Activated CD4-positive, alpha-beta memory T cell treated with anti-CD3 and anti-CD28 coated beads, Interleukin-2, amount 10 ng/mL, durations not matched to agents 7 days and 5 days (primary cell): ENCODE data around the gene ZBTB49. TPM values are rescaled to one million over a fixed set of nuclear protein-coding genes. Genes with fewer than 3 reads are reported as not detected.

Experiments
- CTCF ChIA-PET: fragments of 350-600 bp; sonication (Branson Sonifier 250); formaldehyde crosslinking; loops from one replicate; lab custom pipeline; 2021; ENCODE audit warnings: antibody characterized with exemption, inconsistent platforms; lab: Charles Lee
- POLR2A ChIA-PET: fragments of 350-600 bp; sonication (Branson Sonifier 250); formaldehyde crosslinking; loops from one replicate; lab custom pipeline; 2021; ENCODE audit warnings: antibody characterized with exemption; lab: Charles Lee
- DNase-seq: peaks from one replicate; pipeline ENCODE4 v3.0.0-alpha.2; 2020
- H3K27ac Mint-ChIP-seq: one replicate; pipeline ENCODE4 v1.8.0; 2021; ENCODE audit warnings: mild to moderate bottlenecking, mixed read lengths
- H3K27me3 Mint-ChIP-seq: one replicate; pipeline ENCODE4 v1.8.0; 2021; ENCODE audit warnings: mixed read lengths
- H3K36me3 Mint-ChIP-seq: one replicate; pipeline ENCODE4 v1.8.0; 2021; ENCODE audit warnings: low read depth, mixed read lengths
- H3K4me1 Mint-ChIP-seq: one replicate; pipeline ENCODE4 v1.8.0; 2021; ENCODE audit warnings: mixed read lengths
- H3K4me3 Mint-ChIP-seq: one replicate; pipeline ENCODE4 v1.8.0; 2021; ENCODE audit warnings: mild to moderate bottlenecking, mixed read lengths
- H3K9me3 Mint-ChIP-seq: one replicate; pipeline ENCODE4 v1.8.0; 2021; ENCODE audit warnings: mixed read lengths
- total RNA-seq, 2 experiments: library from RNA; stranded (reverse); gene quantifications; one replicate each; pipeline ENCODE4 v1.2.3, GENCODE V29; 2021

ZBTB49 gene
- total RNA-seq, 2 experiments from 2014 or later, result 6.6 to 7.4 TPM

GRCh38 chr4:4328840-4329239, 38.8 kb downstream of the ZBTB49 start:
- CTCF ChIA-PET, result no interaction called here

GRCh38 chr4:4329496-4329895, 39.4 kb downstream of the ZBTB49 start:
- H3K27me3 Mint-ChIP-seq, result no peaks in the 10 kb centered on the region
- ChIA-PET CTCF (no interaction called here), POLR2A (no interaction called here)
- no peak overlapping the region for H3K4me3 Mint-ChIP-seq
- H3K4me1 Mint-ChIP-seq, result no peaks in the 10 kb centered on the region
- no peak for DNase-seq
- no peaks in the 10 kb centered on the region for H3K9me3 Mint-ChIP-seq
- H3K36me3 Mint-ChIP-seq, result no peaks in the 10 kb centered on the region
- H3K27ac Mint-ChIP-seq, result no peak overlapping the region

More at GRCh38 chr4:4328840-4329239, 38.8 kb downstream of the ZBTB49 start:
- Mint-ChIP-seq H3K9me3 (no peaks in the 10 kb centered on the region), H3K4me3 (no peak overlapping the region), H3K4me1 (no peaks in the 10 kb centered on the region), H3K36me3 (no peaks in the 10 kb centered on the region), H3K27me3 (no peaks in the 10 kb centered on the region), H3K27ac (no peak overlapping the region)
- DNase-seq, result no peak
- POLR2A ChIA-PET, result no interaction called here

- no peak overlapping the region for H3K27ac Mint-ChIP-seq
- no peaks in the 10 kb centered on the region for H3K36me3 Mint-ChIP-seq
- CTCF ChIA-PET, result interaction anchor here (0.8 to 3.5 kb wide), 4 partner anchors 15 to 79 kb away, joined by 4 to 15 read pairs (median 8); no protein-coding TSS in a partner anchor
- H3K9me3 Mint-ChIP-seq, result no peaks in the 10 kb centered on the region
- POLR2A ChIA-PET, result interaction anchor here (1.0 to 1.7 kb wide), 4 partner anchors 43 to 83 kb away, joined by 3 to 5 read pairs (median 3); partner anchors contain the start of gene TMEM128
- no peaks in the 10 kb centered on the region for H3K27me3 Mint-ChIP-seq
- no peak for DNase-seq
- no peak overlapping the region for H3K4me3 Mint-ChIP-seq
- H3K4me1 Mint-ChIP-seq, result peaks cover 2% of the 10 kb centered on the region
Observed at GRCh38 chr4:4330794-4331193, 40.7 kb downstream of the ZBTB49 start.

- Mint-ChIP-seq H3K27me3 (peaks cover 3% of the 10 kb centered on the region), H3K4me3 (no peak overlapping the region), H3K4me1 (peaks cover 2% of the 10 kb centered on the region), H3K27ac (no peak overlapping the region), H3K9me3 (no peaks in the 10 kb centered on the region), H3K36me3 (no peaks in the 10 kb centered on the region)
- DNase-seq, result no peak
- ChIA-PET CTCF (interaction anchor here (1.1 to 6.0 kb wide), 6 partner anchors 17 to 83 kb away, joined by 3 to 62 read pairs (median 7); no protein-coding TSS in a partner anchor), POLR2A (interaction anchor here (1.5 to 1.9 kb wide), 5 partner anchors 45 to 84 kb away, joined by 3 to 9 read pairs (median 5); partner anchors contain the start of gene TMEM128)
Observed at GRCh38 chr4:4332529-4332928, 42.5 kb downstream of the ZBTB49 start.

- peaks cover 3% of the 10 kb centered on the region for H3K27me3 Mint-ChIP-seq
- no peaks in the 10 kb centered on the region for H3K9me3 Mint-ChIP-seq
- H3K4me1 Mint-ChIP-seq, result peaks cover 2% of the 10 kb centered on the region
- H3K27ac Mint-ChIP-seq, result no peak overlapping the region
- POLR2A ChIA-PET, result interaction anchor here (1.6 to 1.9 kb wide), 3 partner anchors 73 to 85 kb away, joined by 3 to 9 read pairs (median 6); partner anchors contain the start of gene TMEM128
- H3K36me3 Mint-ChIP-seq, result no peaks in the 10 kb centered on the region
- DNase-seq, result no peak
- H3K4me3 Mint-ChIP-seq, result no peak overlapping the region
- CTCF ChIA-PET, result interaction anchor here (0.8 to 6.0 kb wide), 6 partner anchors 49 to 113 kb away, joined by 3 to 62 read pairs (median 6); partner anchors contain the start of gene TMEM128
Observed at GRCh38 chr4:4333265-4333706, 43.2 kb downstream of the ZBTB49 start.

GRCh38 chr4:4334798-4335520, 44.9 kb downstream of the ZBTB49 start:
- peaks cover 3% of the 10 kb centered on the region for H3K27me3 Mint-ChIP-seq
- DNase-seq, result peak; percentile 85
- H3K4me1 Mint-ChIP-seq, result peaks cover 2% of the 10 kb centered on the region
- no peak overlapping the region for H3K27ac Mint-ChIP-seq
- ChIA-PET POLR2A (no interaction called here), CTCF (interaction anchor here (4.2 to 6.0 kb wide), 2 partner anchors 75 to 84 kb away, joined by 36 to 62 read pairs; no protein-coding TSS in a partner anchor)
- H3K36me3 Mint-ChIP-seq, result no peaks in the 10 kb centered on the region
- H3K4me3 Mint-ChIP-seq, result no peak overlapping the region
- no peaks in the 10 kb centered on the region for H3K9me3 Mint-ChIP-seq

GRCh38 chr4:4338210-4339001, 48.4 kb downstream of the ZBTB49 start:
- POLR2A ChIA-PET, result interaction anchor here (0.8 to 1.6 kb wide), 3 partner anchors 72 to 90 kb away, joined by 3 to 4 read pairs (median 3); no protein-coding TSS in a partner anchor
- Mint-ChIP-seq H3K36me3 (no peaks in the 10 kb centered on the region), H3K27ac (no peak overlapping the region), H3K4me3 (no peak overlapping the region), H3K27me3 (peaks cover 3% of the 10 kb centered on the region), H3K9me3 (no peaks in the 10 kb centered on the region), H3K4me1 (peaks cover 2% of the 10 kb centered on the region)
- CTCF ChIA-PET, result interaction anchor here (4.2 to 6.0 kb wide), 2 partner anchors 79 to 87 kb away, joined by 36 to 62 read pairs; no protein-coding TSS in a partner anchor
- no peak for DNase-seq

- no peaks in the 10 kb centered on the region for H3K9me3 Mint-ChIP-seq
- no peak overlapping the region for H3K4me3 Mint-ChIP-seq
- peaks cover 2% of the 10 kb centered on the region for H3K4me1 Mint-ChIP-seq
- H3K36me3 Mint-ChIP-seq, result no peaks in the 10 kb centered on the region
- no peak overlapping the region for H3K27ac Mint-ChIP-seq
- DNase-seq, result no peak
- ChIA-PET POLR2A (no interaction called here), CTCF (interaction anchor here (0.8 to 1.1 kb wide), 2 partner anchors 12 to 79 kb away, joined by 3 read pairs; no protein-coding TSS in a partner anchor)
- peaks cover 3% of the 10 kb centered on the region for H3K27me3 Mint-ChIP-seq
Observed at GRCh38 chr4:4339504-4340085, 49.5 kb downstream of the ZBTB49 start.

GRCh38 chr4:4341861-4342650, 52.0 kb downstream of the ZBTB49 start:
- CTCF ChIA-PET, result interaction anchor here (1.5 kb wide), 1 partner anchor 82 kb away, joined by 5 read pairs; no protein-coding TSS in a partner anchor
- peaks cover 1% of the 10 kb centered on the region for H3K4me1 Mint-ChIP-seq
- peaks cover 2% of the 10 kb centered on the region for H3K36me3 Mint-ChIP-seq
- peaks cover 3% of the 10 kb centered on the region for H3K27me3 Mint-ChIP-seq
- H3K27ac Mint-ChIP-seq, result no peak overlapping the region
- H3K9me3 Mint-ChIP-seq, result no peaks in the 10 kb centered on the region
- no peak for DNase-seq
- POLR2A ChIA-PET, result interaction anchor here (1.0 kb wide), 1 partner anchor 62 kb away, joined by 3 read pairs; no protein-coding TSS in a partner anchor
- H3K4me3 Mint-ChIP-seq, result no peak overlapping the region

GRCh38 chr4:4343038-4343437, 53.0 kb downstream of the ZBTB49 start:
- ChIA-PET POLR2A (no interaction called here), CTCF (interaction anchor here (1.5 kb wide), 1 partner anchor 83 kb away, joined by 5 read pairs; no protein-coding TSS in a partner anchor)
- no peak for DNase-seq
- H3K4me3 Mint-ChIP-seq, result no peak overlapping the region
- H3K27ac Mint-ChIP-seq, result no peak overlapping the region
- peaks cover 4% of the 10 kb centered on the region for H3K9me3 Mint-ChIP-seq
- H3K4me1 Mint-ChIP-seq, result peaks cover 10% of the 10 kb centered on the region
- H3K36me3 Mint-ChIP-seq, result peaks cover 8% of the 10 kb centered on the region
- H3K27me3 Mint-ChIP-seq, result no peaks in the 10 kb centered on the region

- Mint-ChIP-seq H3K9me3 (peaks cover 20% of the 10 kb centered on the region), H3K4me3 (no peak overlapping the region), H3K36me3 (peaks cover 20% of the 10 kb centered on the region), H3K27me3 (no peaks in the 10 kb centered on the region), H3K4me1 (peaks cover 23% of the 10 kb centered on the region), H3K27ac (no peak overlapping the region)
- CTCF ChIA-PET, result no interaction called here
- POLR2A ChIA-PET, result no interaction called here
- DNase-seq, result no peak
Observed at GRCh38 chr4:4344915-4345527, 55.0 kb downstream of the ZBTB49 start.
